Measurements from ENCODE around the gene CNBP.

The CNBP gene

DNA sequence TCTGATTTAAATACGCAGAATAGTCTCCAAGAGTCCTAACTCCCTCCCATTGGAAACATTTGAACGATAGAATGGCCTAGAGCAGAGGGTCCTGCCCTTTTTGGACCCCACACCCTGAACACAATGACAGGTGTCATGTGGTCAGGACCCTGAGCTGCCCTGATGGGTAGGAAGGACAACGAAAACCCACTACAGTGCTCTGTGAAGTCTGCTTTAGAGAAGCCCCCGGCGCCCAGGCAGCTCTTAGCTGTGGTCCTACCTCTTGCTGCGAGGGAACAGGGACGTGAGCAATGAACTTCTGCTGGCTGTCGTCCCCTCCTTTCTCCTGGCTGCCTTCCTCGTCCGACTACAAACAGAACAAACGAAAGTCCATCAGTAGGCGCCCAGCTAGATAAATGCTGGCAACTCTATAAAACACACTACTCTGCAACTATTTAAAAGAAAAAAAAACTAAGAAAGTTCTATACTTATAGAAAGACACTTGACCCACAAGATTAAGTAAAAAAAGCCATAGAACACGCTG, 53.3 kb downstream of the CNBP start:
- H3K4me3 Mint-ChIP-seq: no peak overlapping the region
- no peak overlapping the region for H3K27ac Mint-ChIP-seq
- H3K4me1 Mint-ChIP-seq (ENCODE audit: low read depth): peaks cover 7% of the 10 kb centered on the region
- peaks cover 44% of the 10 kb centered on the region for H3K36me3 Mint-ChIP-seq (ENCODE audit: low read depth)
- no peaks in the 10 kb centered on the region for H3K9me3 Mint-ChIP-seq
- H3K27me3 Mint-ChIP-seq (ENCODE audit: low read depth): no peaks in the 10 kb centered on the region

DNA sequence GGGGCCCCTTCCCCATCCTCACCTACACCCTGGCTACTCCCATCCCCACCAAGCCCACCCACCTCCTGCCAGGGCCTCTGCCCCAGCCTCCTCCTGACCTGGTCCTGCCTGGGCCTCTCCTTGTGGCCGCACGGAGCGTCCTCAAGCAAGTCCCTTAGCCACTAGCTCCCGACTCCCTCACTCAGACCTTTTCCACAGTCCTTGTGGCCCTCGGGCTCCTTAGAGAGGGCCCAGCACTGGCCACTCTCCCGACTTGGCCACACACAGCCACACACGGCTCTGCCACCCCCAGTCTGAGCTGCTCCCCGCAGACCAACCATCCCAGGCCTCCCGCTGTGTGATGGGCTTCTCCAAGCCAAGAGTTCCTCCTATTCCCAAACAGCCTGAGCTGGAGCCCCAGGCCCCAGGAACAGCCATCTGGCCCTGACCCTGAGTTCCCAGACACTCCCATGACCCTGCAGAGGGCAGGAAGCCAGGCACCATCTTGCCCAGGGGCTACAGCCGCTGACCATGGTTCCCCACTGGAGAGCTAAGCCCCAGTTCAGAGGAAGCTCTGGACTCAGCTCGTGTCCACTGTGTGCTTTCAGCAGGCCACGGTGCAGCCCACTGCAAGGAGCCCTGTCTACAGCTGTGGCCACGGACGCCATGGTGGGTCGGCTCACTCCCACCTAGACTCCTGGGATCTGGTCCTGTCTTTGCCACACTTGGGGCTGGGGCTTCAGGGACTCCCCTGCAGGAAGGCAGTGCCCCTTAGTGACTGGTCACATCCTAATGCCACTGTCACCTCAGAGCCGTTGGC, 55.1 kb downstream of the CNBP start:
- H3K4me3 Mint-ChIP-seq: no peak overlapping the region
- H3K27ac Mint-ChIP-seq: peak overlapping the region; percentile 50
- no peaks in the 10 kb centered on the region for H3K27me3 Mint-ChIP-seq (ENCODE audit: low read depth)
- peaks cover 38% of the 10 kb centered on the region for H3K36me3 Mint-ChIP-seq (ENCODE audit: low read depth)
- peaks cover 7% of the 10 kb centered on the region for H3K4me1 Mint-ChIP-seq (ENCODE audit: low read depth)
- no peaks in the 10 kb centered on the region for H3K9me3 Mint-ChIP-seq

DNA sequence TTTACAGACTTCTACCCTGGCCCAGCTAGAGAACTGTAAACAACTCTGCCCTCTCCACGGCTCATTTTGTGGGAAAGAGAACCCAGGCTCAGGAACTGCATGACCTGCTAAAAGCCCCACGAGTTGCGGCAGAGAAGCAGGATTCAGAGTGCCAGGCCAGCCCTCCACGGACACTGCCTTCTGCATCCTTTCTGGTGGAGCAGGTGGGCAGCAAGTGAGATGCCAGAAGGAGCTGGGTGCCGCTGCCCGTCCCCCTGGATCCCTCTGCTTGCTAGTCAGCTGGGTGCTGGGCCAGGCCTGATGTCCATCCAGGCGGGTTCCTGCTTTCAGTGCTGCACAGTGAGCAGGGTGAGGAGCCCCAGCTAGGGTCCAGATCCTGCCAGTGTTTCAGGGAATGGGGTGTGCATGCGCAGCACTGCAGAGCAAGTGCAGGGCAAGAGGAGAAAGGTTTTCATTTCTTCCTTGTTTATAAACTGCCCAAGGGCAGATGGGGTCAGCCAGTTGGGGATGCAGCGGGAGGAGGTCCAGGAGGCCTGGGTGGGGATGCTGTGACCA, 56.9 kb downstream of the CNBP start:
- Mint-ChIP-seq H3K4me3 (no peak overlapping the region), H3K9me3 (no peaks in the 10 kb centered on the region), H3K27ac (peak overlapping the region; percentile 70), H3K27me3 (ENCODE audit: low read depth) (no peaks in the 10 kb centered on the region), H3K4me1 (ENCODE audit: low read depth) (peaks cover 14% of the 10 kb centered on the region), H3K36me3 (ENCODE audit: low read depth) (peaks cover 25% of the 10 kb centered on the region)

DNA sequence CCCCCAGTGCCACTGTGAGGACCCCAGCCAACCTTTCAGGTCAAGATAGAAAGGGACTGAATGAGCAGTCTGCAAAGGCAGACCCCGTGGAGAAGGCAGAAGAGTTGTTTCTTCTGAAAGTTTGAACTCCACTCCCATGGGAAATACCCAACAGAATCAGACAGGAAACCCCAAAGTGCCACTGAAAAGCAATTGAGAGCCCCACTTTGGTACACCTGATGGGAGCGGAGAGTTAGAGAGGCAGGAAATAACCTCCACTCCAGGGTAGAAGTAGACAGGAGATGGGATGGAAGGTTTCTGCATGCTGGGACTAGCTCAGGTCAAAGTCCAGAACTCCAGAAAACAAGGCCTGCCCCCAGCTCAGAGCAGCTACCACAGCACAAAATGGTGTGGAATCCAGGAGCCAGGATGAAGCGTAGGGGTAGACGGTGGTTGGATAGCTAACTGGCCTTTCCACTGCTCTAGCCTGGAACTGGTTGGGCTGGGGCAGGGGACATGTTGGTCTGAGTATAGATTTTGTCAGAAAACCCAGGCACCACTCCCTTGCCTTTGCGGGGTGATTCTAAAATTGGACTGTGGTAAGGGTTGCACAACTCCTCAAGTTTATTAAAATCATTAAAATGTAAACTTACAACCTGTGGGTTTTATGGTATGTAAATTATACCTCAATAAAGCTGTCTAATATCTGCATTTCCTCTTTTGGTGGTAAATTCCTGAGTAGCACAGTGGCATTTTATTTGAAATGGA, 60.2 kb downstream of the CNBP start:
- Mint-ChIP-seq H3K4me1 (ENCODE audit: low read depth) (peaks cover 25% of the 10 kb centered on the region), H3K4me3 (peak overlapping the region; percentile 13), H3K9me3 (no peaks in the 10 kb centered on the region), H3K27ac (peak overlapping the region; percentile 72), H3K36me3 (ENCODE audit: low read depth) (peaks cover 32% of the 10 kb centered on the region), H3K27me3 (ENCODE audit: low read depth) (no peaks in the 10 kb centered on the region)

DNA sequence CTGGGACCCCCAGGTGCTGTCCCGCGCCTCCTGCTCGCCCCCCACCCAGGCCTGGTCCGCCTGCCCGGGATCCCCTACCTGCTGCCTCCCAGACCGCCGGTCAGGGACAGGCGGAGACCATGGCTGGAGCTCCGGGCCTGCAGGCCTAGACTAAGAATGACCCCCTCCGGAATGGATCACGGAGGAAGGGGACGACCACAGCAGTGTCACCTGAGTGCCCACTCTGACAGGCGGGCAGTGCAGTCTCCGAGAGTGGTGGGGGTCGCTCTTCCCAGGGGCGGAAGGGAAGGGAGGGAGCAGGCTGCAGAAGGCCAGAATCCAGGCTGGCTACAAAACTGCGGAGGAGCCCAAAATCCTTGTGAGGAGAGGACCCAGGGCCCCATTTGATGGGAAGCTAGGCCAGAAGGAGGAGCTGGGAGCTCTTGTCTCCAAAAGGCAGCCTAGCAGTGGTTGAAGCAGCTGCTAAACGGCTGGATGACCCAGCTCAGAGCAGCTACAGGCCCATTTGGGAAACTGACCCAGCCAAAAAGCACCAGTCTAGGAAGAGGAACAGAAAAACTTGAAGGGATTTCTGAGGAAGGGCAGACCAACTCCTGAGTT, 61.2 kb downstream of the CNBP start:
- H3K9me3 Mint-ChIP-seq: no peaks in the 10 kb centered on the region
- H3K4me3 Mint-ChIP-seq: peak overlapping the region; percentile 22
- peaks cover 38% of the 10 kb centered on the region for H3K36me3 Mint-ChIP-seq (ENCODE audit: low read depth)
- peak overlapping the region; percentile 72 for H3K27ac Mint-ChIP-seq
- H3K4me1 Mint-ChIP-seq (ENCODE audit: low read depth): peaks cover 33% of the 10 kb centered on the region
- no peaks in the 10 kb centered on the region for H3K27me3 Mint-ChIP-seq (ENCODE audit: low read depth)

DNA sequence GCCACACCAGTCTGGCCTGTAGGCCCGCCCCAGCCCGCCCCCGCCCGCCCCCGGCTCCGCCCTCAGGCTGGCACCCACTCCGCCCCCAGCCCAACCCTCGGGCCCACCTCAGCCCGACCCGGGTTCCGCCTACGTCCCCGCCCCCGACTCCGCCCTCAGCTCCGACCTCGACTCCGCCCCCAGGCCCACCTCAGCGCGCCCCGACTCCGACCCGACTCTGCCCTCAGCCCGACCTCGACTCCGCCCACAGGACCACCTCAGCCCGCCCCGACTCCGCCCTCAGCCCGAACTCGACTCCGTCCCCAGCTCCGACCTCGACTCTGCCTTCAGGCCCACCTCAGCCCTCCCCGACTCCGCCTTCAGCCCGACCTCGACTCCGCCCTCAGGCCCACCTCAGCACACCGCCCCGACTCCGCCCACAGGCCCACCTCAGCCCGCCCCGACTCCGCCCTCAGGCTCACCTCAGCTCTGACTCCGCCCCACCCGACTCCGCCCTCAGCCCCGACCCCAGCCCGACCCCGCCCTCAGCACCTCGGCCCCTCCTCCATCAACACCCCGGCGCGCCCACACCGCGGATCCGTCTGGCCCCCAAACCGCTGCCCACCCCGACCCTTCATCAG, 61.8 kb downstream of the CNBP start, which contains the start of gene RAB43:
Gene RAB43, minus strand, starts transcription at position 13 of the 620 bp plus-strand sequence. CDS start 315 bp downstream, outside the sequence.
- Mint-ChIP-seq H3K27ac (peak within 1 kb of the TSS; percentile 99), H3K4me1 (ENCODE audit: low read depth) (peaks cover 37% of the 10 kb centered on the region), H3K4me3 (peak within 1 kb of the TSS; percentile 98), H3K9me3 (no peaks in the 10 kb centered on the region), H3K27me3 (ENCODE audit: low read depth) (no peaks in the 10 kb centered on the region), H3K36me3 (ENCODE audit: low read depth) (peaks cover 41% of the 10 kb centered on the region)

DNA sequence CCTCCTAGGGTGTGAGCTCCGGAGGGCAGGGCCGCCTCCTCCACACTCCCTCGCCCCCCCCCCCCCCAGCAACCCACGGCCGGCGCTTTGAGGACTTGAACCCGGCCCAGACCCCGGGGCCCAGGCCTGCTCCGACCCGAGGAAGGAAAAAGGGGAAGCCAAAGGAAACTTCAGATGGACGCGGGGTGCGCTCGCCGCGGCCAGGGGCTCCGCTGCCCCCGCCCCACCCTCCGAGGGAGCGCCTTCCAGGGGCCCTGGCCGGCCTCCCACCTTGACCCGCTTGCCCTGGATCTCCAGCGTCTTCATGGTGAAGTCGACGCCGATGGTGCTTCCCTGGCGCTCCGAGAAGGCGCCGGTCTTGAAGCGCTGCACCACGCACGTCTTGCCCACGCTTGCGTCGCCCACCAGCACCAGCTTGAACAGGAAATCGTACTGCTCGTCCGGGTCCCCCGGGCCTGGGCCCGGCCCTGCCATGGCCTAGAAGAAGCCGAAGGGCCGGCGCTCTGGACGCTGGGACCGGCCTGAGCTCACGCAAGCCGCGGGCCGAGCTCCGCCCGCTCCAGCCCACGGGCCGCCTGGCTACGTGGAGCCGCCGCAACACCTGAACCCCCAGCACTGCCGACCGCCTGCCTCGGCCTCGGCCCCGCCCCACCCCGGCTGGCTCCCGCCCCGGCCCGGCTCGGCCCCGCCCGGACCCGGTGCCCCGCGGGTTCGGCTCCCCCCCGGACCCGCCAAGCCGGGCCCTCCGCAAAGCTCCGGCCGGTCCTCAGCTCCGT, 62.5 kb downstream of the CNBP start:
- Mint-ChIP-seq H3K27ac (peak overlapping the region; percentile 99), H3K4me3 (peak overlapping the region; percentile 98), H3K9me3 (no peaks in the 10 kb centered on the region), H3K4me1 (ENCODE audit: low read depth) (peaks cover 43% of the 10 kb centered on the region), H3K36me3 (ENCODE audit: low read depth) (peaks cover 42% of the 10 kb centered on the region), H3K27me3 (ENCODE audit: low read depth) (no peaks in the 10 kb centered on the region)

DNA sequence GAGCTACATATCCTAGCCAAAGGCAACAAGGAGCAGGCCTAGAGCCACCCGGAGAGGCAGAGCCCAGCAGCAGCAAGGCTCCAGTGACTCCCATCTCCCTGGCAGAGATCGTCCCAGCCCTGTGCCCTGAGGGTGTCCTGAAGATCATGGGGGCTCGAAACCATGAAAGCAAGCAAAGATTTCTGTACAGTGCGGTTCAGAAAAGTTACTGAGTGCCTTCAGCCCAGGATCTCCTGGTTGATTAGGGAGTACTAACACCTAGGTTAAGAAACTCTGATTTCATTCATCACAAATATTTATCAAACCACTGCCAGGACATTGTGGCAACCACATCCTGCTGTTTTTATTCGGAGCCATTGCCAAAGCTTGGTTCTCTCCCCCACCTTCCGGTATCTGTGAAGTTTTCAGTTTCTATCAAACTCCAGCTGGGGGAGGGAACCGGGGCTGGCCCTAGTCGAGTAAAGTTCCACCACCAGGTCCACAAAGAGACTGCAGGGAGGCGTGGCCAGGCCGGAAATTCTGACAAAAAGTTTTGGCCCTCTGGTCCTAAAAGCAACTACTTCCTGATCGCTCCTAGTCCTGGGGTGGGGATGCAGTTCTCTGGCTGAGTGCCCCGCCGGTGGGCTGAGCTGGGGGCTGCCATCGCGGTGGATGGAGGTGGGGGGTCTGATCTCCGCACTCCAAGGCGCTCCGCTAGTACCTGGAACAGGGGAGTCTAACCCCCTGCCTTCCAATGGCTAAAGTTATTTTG, 63.3 kb downstream of the CNBP start:
- Mint-ChIP-seq H3K4me1 (ENCODE audit: low read depth) (peaks cover 48% of the 10 kb centered on the region), H3K27me3 (ENCODE audit: low read depth) (no peaks in the 10 kb centered on the region), H3K4me3 (peak overlapping the region; percentile 98)

DNA sequence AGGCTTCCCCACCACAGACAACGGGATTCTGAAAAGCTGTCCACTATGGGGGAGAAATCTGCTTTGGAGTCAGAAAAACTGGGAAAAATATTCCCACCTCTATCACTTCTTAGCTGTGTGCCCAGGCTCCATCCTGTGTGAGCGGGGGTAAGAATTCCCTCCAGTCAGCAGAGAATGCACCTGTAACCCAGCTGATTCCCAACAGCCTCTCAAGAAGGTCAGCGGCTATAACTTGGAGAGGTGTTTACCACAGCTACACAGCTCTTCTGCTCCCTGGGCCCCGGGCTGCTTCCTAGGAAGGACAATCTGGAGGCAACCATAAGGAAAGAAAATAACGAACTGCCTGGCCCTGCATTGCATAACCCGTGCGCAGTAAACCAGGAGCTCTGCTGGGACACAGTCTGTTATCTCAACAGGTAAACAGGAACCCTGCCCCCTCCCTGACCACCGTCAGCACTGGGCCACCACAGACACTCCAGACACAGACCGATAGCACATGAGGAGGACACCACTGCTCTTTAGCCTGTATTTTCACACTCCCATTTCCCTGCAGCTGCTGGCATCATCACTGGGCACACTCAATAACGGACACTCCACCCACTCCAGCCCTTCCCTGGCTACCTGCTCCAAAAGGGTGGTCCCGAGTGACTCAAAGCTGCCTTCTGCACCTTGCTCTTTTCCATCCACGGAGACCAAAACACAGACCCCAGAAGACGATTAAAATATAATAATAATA, 64.2 kb downstream of the CNBP start:
- Mint-ChIP-seq H3K36me3 (ENCODE audit: low read depth) (peaks cover 46% of the 10 kb centered on the region), H3K9me3 (no peaks in the 10 kb centered on the region), H3K27ac (peak overlapping the region; percentile 99), H3K27me3 (ENCODE audit: low read depth) (no peaks in the 10 kb centered on the region), H3K4me1 (ENCODE audit: low read depth) (peaks cover 53% of the 10 kb centered on the region), H3K4me3 (peak overlapping the region; percentile 98)

More for the DNA sequence above, 63.3 kb downstream of the CNBP start:
- H3K36me3 Mint-ChIP-seq (ENCODE audit: low read depth): peaks cover 44% of the 10 kb centered on the region
- H3K27ac Mint-ChIP-seq: peak overlapping the region; percentile 99
- H3K9me3 Mint-ChIP-seq: no peaks in the 10 kb centered on the region

DNA sequence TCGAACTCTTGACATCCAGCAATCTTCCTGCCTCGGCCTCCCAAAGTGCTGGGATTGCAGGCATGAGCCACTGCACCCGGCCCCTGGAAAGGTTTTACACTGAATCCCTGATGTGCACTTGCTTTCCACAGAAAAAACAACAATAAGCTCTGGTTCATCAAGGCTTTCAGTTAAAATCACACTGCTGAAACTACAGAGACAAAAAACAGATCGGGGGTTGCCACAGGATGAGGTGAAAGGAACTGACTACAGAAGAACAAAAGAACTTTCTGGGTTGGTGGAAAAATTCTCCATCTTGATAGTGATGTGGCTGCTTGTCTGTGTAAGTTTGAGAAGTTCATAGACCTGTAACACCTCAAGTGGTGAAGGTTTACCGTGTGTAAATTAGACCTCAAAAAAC, 65.0 kb downstream of the CNBP start:
- H3K36me3 Mint-ChIP-seq (ENCODE audit: low read depth): peaks cover 51% of the 10 kb centered on the region
- peak overlapping the region; percentile 98 for H3K4me3 Mint-ChIP-seq
- no peaks in the 10 kb centered on the region for H3K27me3 Mint-ChIP-seq (ENCODE audit: low read depth)
- peak overlapping the region; percentile 99 for H3K27ac Mint-ChIP-seq
- peaks cover 58% of the 10 kb centered on the region for H3K4me1 Mint-ChIP-seq (ENCODE audit: low read depth)
- no peaks in the 10 kb centered on the region for H3K9me3 Mint-ChIP-seq
